HCT116 (cell line): Measurements from ENCODE around the gene ARHGEF1. TPM values are rescaled to one million over a fixed set of nuclear protein-coding genes. Genes with fewer than 3 reads are reported as not detected.

ENCODE experiments used
- ATAC-seq: fragments of 200-7000 bp; cut with Tn5 transposase; 2 replicates; pipeline ENCODE4 v1.9.1; 2020; ENCODE audit warnings: mild to moderate bottlenecking, moderate library complexity
- BruUV-seq: library from RNA; stranded (reverse); fragments of 400-500 nt; replicated peaks from 2 replicates; lab custom pipeline; 2021; lab: Mats Ljungman, UMichigan
- CTCF ChIA-PET: fragments of 300-600 bp; sonication (Branson Sonifier 250); formaldehyde crosslinking; loops from one replicate; lab custom pipeline; 2021; ENCODE audit warnings: antibody characterized with exemption; lab: Charles Lee
- POLR2A ChIA-PET: fragments of 300-600, 350-600 bp; sonication (Branson Sonifier 250); formaldehyde crosslinking; loops from one replicate; lab custom pipeline; 2021; ENCODE audit warnings: antibody characterized with exemption; lab: Charles Lee
- RAD21 ChIA-PET, 2 experiments: fragments of 300-600 bp; sonication (Branson Sonifier 250); formaldehyde crosslinking; loops; one replicate each; lab custom pipeline; 2023; ENCODE audit warnings: low total read pairs in 2 of 2; ENCODE audit not compliant: uncharacterized antibody in 2 of 2, unreplicated experiment in 2 of 2, low non-redundant PET in 1 of 2; lab: Charles Lee
- DNase-seq: peaks from one replicate; pipeline ENCODE4 v3.0.0-alpha.2; 2010; ENCODE audit warnings: low read depth, low spot score
- H2AFZ ChIP-seq: fragments of 200-600 bp; shearing (Covaris generic), sonication (generic); 2 replicates; pipeline ENCODE4 v1.6.1; 2017; ENCODE audit warnings: low read depth, mixed run types, mixed read lengths, antibody characterized with exemption, low read length; ENCODE audit not compliant: poor library complexity, severe bottlenecking
- H3K27ac ChIP-seq: 2 replicates; pipeline ENCODE4 v1.5.1; 2012; ENCODE audit warnings: low read depth, low read length
- H3K27me3 ChIP-seq: fragments of 200-600 bp; sonication (generic); 2 replicates; pipeline ENCODE4 v1.6.1; 2016; ENCODE audit warnings: mixed run types, low read length, mixed read lengths; ENCODE audit not compliant: insufficient read depth
- H3K36me3 ChIP-seq, 2 experiments: fragments of 200-500 bp in 1 of 2; fragments of 200-600 bp in 1 of 2; sonication (Bioruptor generic) in 1 of 2; sonication (generic) in 1 of 2; 2 replicates each; pipeline versions ENCODE4 v1.5.1 to v1.6.1; 2014 to 2016; ENCODE audit warnings: low read length in 2 of 2, inconsistent platforms in 1 of 2, mixed read lengths in 1 of 2, mixed run types in 1 of 2; ENCODE audit not compliant: insufficient read depth in 2 of 2, control insufficient read depth in 1 of 2
- H3K4me1 ChIP-seq, 2 experiments: fragments of 200-600 bp in 1 of 2; sonication (generic) in 1 of 2; 2 replicates each; pipeline versions ENCODE4 v1.5.1 to v1.6.1; 2012 to 2017; ENCODE audit warnings: low read length in 2 of 2, inconsistent platforms in 1 of 2, mild to moderate bottlenecking in 1 of 2, mixed read lengths in 1 of 2, mixed run types in 1 of 2, moderate library complexity in 1 of 2; ENCODE audit not compliant: insufficient read depth in 2 of 2, control insufficient read depth in 1 of 2
- H3K4me2 ChIP-seq: fragments of 200-600 bp; sonication (generic); 2 replicates; pipeline ENCODE4 v1.6.1; 2017; ENCODE audit warnings: mixed run types, low read length, mixed read lengths
- H3K4me3 ChIP-seq, 2 experiments: fragments of 200-600 bp in 1 of 2; sonication (generic) in 1 of 2; replicated peaks in 1 of 2; 2 replicates each; pipeline ENCODE4 v1.5.1; 2011 to 2016; ENCODE audit warnings: low read length in 2 of 2, control low read depth in 1 of 2, low read depth in 1 of 2, mild to moderate bottlenecking in 1 of 2, mixed read lengths in 1 of 2, mixed run types in 1 of 2
- H3K79me2 ChIP-seq: fragments of 200-600 bp; sonication (generic); 2 replicates; pipeline ENCODE4 v1.6.1; 2017; ENCODE audit warnings: mild to moderate bottlenecking, mixed run types, low read length, moderate library complexity, mixed read lengths; ENCODE audit not compliant: insufficient read depth
- H3K9ac ChIP-seq: fragments of 200-600 bp; sonication (generic); 2 replicates; pipeline ENCODE4 v1.6.1; 2016; ENCODE audit warnings: low read length, mixed read lengths
- H3K9me2 ChIP-seq: fragments of 200-600 bp; sonication (generic), shearing (Covaris generic); 2 replicates; pipeline ENCODE4 v1.6.1; 2017; ENCODE audit warnings: mixed run types, mild to moderate bottlenecking, moderate library complexity; ENCODE audit not compliant: insufficient read depth
- H3K9me3 ChIP-seq, 2 experiments: fragments of 200-500 bp in 1 of 2; fragments of 200-600 bp in 1 of 2; sonication (Bioruptor generic) in 1 of 2; sonication (generic) in 1 of 2; 2 replicates each; pipeline ENCODE4 v1.6.1; 2014 to 2017; ENCODE audit warnings: low read length in 2 of 2, mixed read lengths in 2 of 2, inconsistent platforms in 1 of 2, low read depth in 1 of 2, mild to moderate bottlenecking in 1 of 2, mixed run types in 1 of 2, moderate library complexity in 1 of 2; ENCODE audit not compliant: control insufficient read depth in 1 of 2, insufficient read depth in 1 of 2
- H4K20me1 ChIP-seq: fragments of 200-600 bp; sonication (generic), shearing (Covaris generic); 2 replicates; pipeline ENCODE4 v1.6.1; 2017; ENCODE audit warnings: mixed run types, mild to moderate bottlenecking, moderate library complexity; ENCODE audit not compliant: insufficient read depth
- CEBPB ChIP-seq: IDR thresholded peaks from 2 replicates; pipeline ENCODE4 v1.6.1; 2012; ENCODE audit warnings: low read depth
- CTCF ChIP-seq, 3 experiments: fragments of 200-600 bp in 1 of 3; sonication (generic) in 1 of 3; IDR thresholded peaks in 2 of 3; conservative IDR thresholded peaks in 1 of 3; 2 replicates each; pipeline ENCODE4 v1.5.1; 2012 to 2017; ENCODE audit warnings: low read depth in 2 of 3, low read length in 2 of 3, antibody characterized with exemption in 1 of 3, borderline replicate concordance in 1 of 3, control low read depth in 1 of 3, mild to moderate bottlenecking in 1 of 3, mixed read lengths in 1 of 3, mixed run types in 1 of 3, moderate library complexity in 1 of 3; ENCODE audit not compliant: insufficient read depth in 1 of 3
- ELF1 ChIP-seq: IDR thresholded peaks from 2 replicates; pipeline ENCODE4 v1.6.1; 2012; ENCODE audit warnings: low read depth, borderline replicate concordance
- FOSL1 ChIP-seq: IDR thresholded peaks from 2 replicates; pipeline ENCODE4 v1.6.1; 2012; ENCODE audit warnings: low read depth
- JUND ChIP-seq: IDR thresholded peaks from 2 replicates; pipeline ENCODE4 v1.6.1; 2012
- POLR2A ChIP-seq: IDR thresholded peaks from 2 replicates; pipeline ENCODE4 v1.7.0; 2011; ENCODE audit warnings: borderline replicate concordance; ENCODE audit not compliant: insufficient read depth, insufficient read length; ENCODE audit errors: extremely low read depth
- POLR2AphosphoS5 ChIP-seq: IDR thresholded peaks from 2 replicates; pipeline ENCODE4 v1.6.1; 2011; ENCODE audit warnings: mild to moderate bottlenecking, low read depth, low read length, moderate library complexity
- RAD21 ChIP-seq: IDR thresholded peaks from 2 replicates; pipeline ENCODE4 v1.6.1; 2012; ENCODE audit warnings: low read depth, mild to moderate bottlenecking
- SIN3A ChIP-seq: IDR thresholded peaks from 2 replicates; pipeline ENCODE4 v1.6.1; 2012; ENCODE audit warnings: low read depth
- SP1 ChIP-seq: IDR thresholded peaks from 2 replicates; pipeline ENCODE4 v1.6.1; 2012; ENCODE audit warnings: low read depth
- SRF ChIP-seq: IDR thresholded peaks from 2 replicates; pipeline ENCODE4 v1.6.1; 2012; ENCODE audit warnings: low read depth
- YY1 ChIP-seq: IDR thresholded peaks from 2 replicates; pipeline ENCODE4 v1.6.1; 2011; ENCODE audit warnings: low read length, low read depth, moderate library complexity, mild to moderate bottlenecking; ENCODE audit not compliant: insufficient replicate concordance; ENCODE audit errors: extremely low read depth
- ZBTB33 ChIP-seq: IDR thresholded peaks from 2 replicates; pipeline ENCODE4 v1.6.1; 2011; ENCODE audit warnings: mild to moderate bottlenecking, low read length, moderate library complexity; ENCODE audit not compliant: insufficient replicate concordance; ENCODE audit errors: extremely low read depth
- ZNF274 ChIP-seq: fragments of 200-500 bp; sonication (Bioruptor generic); IDR thresholded peaks from 2 replicates; pipeline ENCODE4 v1.6.1; 2014; ENCODE audit warnings: mild to moderate bottlenecking, low read depth, low read length, inconsistent platforms
- intact Hi-C: fragments of 100-400 bp; cut with micrococcal nuclease; formaldehyde crosslinking; loops from 2 replicates; pipeline ENCODE4 v1.10.0; 2022
- total RNA-seq: library from RNA; stranded (reverse); gene quantifications from one replicate; pipeline ENCODE4 v1.2.1, GENCODE V29; 2021; ENCODE audit not compliant: unreplicated experiment

ARHGEF1 gene
- total RNA-seq, 1 experiment from 2014 or later = 110 TPM

- TF ChIP-seq CTCF (IDR thresholded peaks at IDR 0.05 in 2 of 3, conservative IDR thresholded peaks at IDR 0.05 in 1 of 3; ENCODE audit: borderline replicate concordance in 1 of 3, insufficient read depth in 1 of 3, low read depth in 2 of 3, low read length in 2 of 3) (no peak), POLR2AphosphoS5 (no peak), POLR2A (no peak), JUND (no peak), SP1 (no peak), CEBPB (no peak), SIN3A (no peak), ZBTB33 (no peak), FOSL1 (no peak), SRF (no peak), ZNF274 (no peak), RAD21 (no peak), YY1 (no peak), ELF1 (no peak)
- TF ChIP-seq, all 23 proteins: peak for 0
- no peak for DNase-seq
- POLR2A ChIA-PET = no interaction called here
- RAD21 ChIA-PET = no interaction called here
- Histone ChIP-seq H2AFZ (no peak overlapping the region), H4K20me1 (no peaks in the 10 kb centered on the region), H3K9ac (no peak overlapping the region), H3K79me2 (no peaks in the 10 kb centered on the region), H3K9me3 (no peaks in the 10 kb centered on the region), H3K36me3 (no peaks in the 10 kb centered on the region), H3K4me2 (no peak overlapping the region), H3K4me3 (no peak overlapping the region), H3K9me2 (no peaks in the 10 kb centered on the region), H3K27me3 (no peaks in the 10 kb centered on the region; the same call in 1 of the 2 replicates), H3K4me1 (peaks cover 0 to 10% of the 10 kb centered on the region in 2 experiments; a peak in 2 of 4 replicates), H3K27ac (no peak overlapping the region)
- CTCF ChIA-PET = interaction anchor here (1.2 kb wide), 1 partner anchor 48 kb away, joined by 3 read pairs; no protein-coding TSS in a partner anchor
- BruUV-seq = no TSS peak
- ATAC-seq = no peak
- intact Hi-C loops = no loop called here
Observed at GRCh38 chr19:41936416-41936850, 53.4 kb downstream of the ARHGEF1 start.
